Liver (tissue), 9 donors: Measurements from ENCODE around the gene ARGFX. TPM values are rescaled to one million over a fixed set of nuclear protein-coding genes. Genes with fewer than 3 reads are reported as not detected.

Experiments used
- DNase-seq: peaks from one replicate; pipeline ENCODE4 v3.0.0-alpha.2; 2017; ENCODE audit warnings: low spot score
- H3K27ac ChIP-seq, 2 donors: one replicate each; pipeline ENCODE4 v1.7.0; 2013; ENCODE audit warnings: inconsistent platforms in 2 of 2, low read length in 2 of 2, control low read depth in 1 of 2, low read depth in 1 of 2, mild to moderate bottlenecking in 1 of 2
- H3K27me3 ChIP-seq, 4 donors: one replicate each; pipeline versions ENCODE4 v1.6.1 to v1.7.0; 2013; ENCODE audit warnings: low read length in 3 of 4, inconsistent platforms in 1 of 4, mild to moderate bottlenecking in 1 of 4, moderate library complexity in 1 of 4; ENCODE audit not compliant: control insufficient read depth in 4 of 4, insufficient read depth in 4 of 4
- H3K36me3 ChIP-seq, 4 donors: one replicate each; pipeline versions ENCODE4 v1.6.1 to v1.7.0; 2013; ENCODE audit warnings: low read length in 3 of 4, mild to moderate bottlenecking in 3 of 4, low read depth in 1 of 4, moderate library complexity in 1 of 4; ENCODE audit not compliant: control insufficient read depth in 4 of 4, insufficient read depth in 3 of 4
- H3K4me1 ChIP-seq, 4 donors: one replicate each; pipeline versions ENCODE4 v1.6.1 to v1.7.0; 2013; ENCODE audit warnings: low read length in 3 of 4, mild to moderate bottlenecking in 3 of 4, moderate library complexity in 1 of 4; ENCODE audit not compliant: control insufficient read depth in 4 of 4, insufficient read depth in 4 of 4
- H3K4me3 ChIP-seq, 3 donors: one replicate each; pipeline versions ENCODE4 v1.6.1 to v1.7.0; 2013; ENCODE audit warnings: low read length in 3 of 3, control low read depth in 1 of 3, low read depth in 1 of 3, mild to moderate bottlenecking in 1 of 3
- H3K9ac ChIP-seq, 2 donors: one replicate each; pipeline ENCODE4 v1.7.0; 2013; ENCODE audit warnings: low read length in 2 of 2, mild to moderate bottlenecking in 2 of 2, moderate library complexity in 2 of 2, control low read depth in 1 of 2, low read depth in 1 of 2
- H3K9me3 ChIP-seq, 4 donors: one replicate each; pipeline versions ENCODE4 v1.6.1 to v1.7.0; 2013; ENCODE audit warnings: low read length in 3 of 4; ENCODE audit not compliant: control insufficient read depth in 4 of 4
- ATF3 ChIP-seq: IDR thresholded peaks from 2 replicates; pipeline ENCODE4 v1.6.1; 2016; ENCODE audit warnings: antibody characterized with exemption
- CTCF ChIP-seq: fragments of 150-350 bp; IDR thresholded peaks from 2 replicates; pipeline ENCODE4 v1.5.1; 2017; ENCODE audit warnings: improper control_type of control experiment, low read depth, low read length; ENCODE audit not compliant: missing input control
- EGR1 ChIP-seq, 2 donors: IDR thresholded peaks; 2 replicates each; pipeline ENCODE4 v1.6.1; 2016 to 2018; ENCODE audit warnings: antibody characterized with exemption in 2 of 2, low read depth in 2 of 2
- FOXA2 ChIP-seq: IDR thresholded peaks from 2 replicates; pipeline ENCODE4 v1.6.1; 2016; ENCODE audit warnings: antibody characterized with exemption
- GABPA ChIP-seq, 2 donors: IDR thresholded peaks in 1 of 2; conservative IDR thresholded peaks in 1 of 2; 2 replicates each; pipeline ENCODE4 v1.6.1; 2016; ENCODE audit warnings: antibody characterized with exemption in 2 of 2, mild to moderate bottlenecking in 1 of 2, moderate library complexity in 1 of 2
- HNF4G ChIP-seq: IDR thresholded peaks from 2 replicates; pipeline ENCODE4 v1.6.1; 2016; ENCODE audit warnings: antibody characterized with exemption
- NR2F2 ChIP-seq: IDR thresholded peaks from 2 replicates; pipeline ENCODE4 v1.6.1; 2016; ENCODE audit warnings: antibody characterized with exemption
- RAD21 ChIP-seq, 2 donors: IDR thresholded peaks; 2 replicates each; pipeline ENCODE4 v1.6.1; 2016; ENCODE audit warnings: antibody characterized with exemption in 2 of 2, mild to moderate bottlenecking in 2 of 2
- REST ChIP-seq: IDR thresholded peaks from 2 replicates; pipeline ENCODE4 v1.6.1; 2016; ENCODE audit warnings: antibody characterized with exemption, mild to moderate bottlenecking
- RXRA ChIP-seq, 2 donors: IDR thresholded peaks; 2 replicates each; pipeline ENCODE4 v1.6.1; 2017 to 2018; ENCODE audit warnings: antibody characterized with exemption in 2 of 2, mild to moderate bottlenecking in 1 of 2
- SP1 ChIP-seq: IDR thresholded peaks from 2 replicates; pipeline ENCODE4 v1.6.1; 2018; ENCODE audit warnings: antibody characterized with exemption, mild to moderate bottlenecking
- TAF1 ChIP-seq: conservative IDR thresholded peaks from 2 replicates; pipeline ENCODE4 v1.6.1; 2016; ENCODE audit warnings: antibody characterized with exemption, mild to moderate bottlenecking
- YY1 ChIP-seq: IDR thresholded peaks from 2 replicates; pipeline ENCODE4 v1.6.1; 2016; ENCODE audit warnings: antibody characterized with exemption, mild to moderate bottlenecking
- ZBTB33 ChIP-seq: IDR thresholded peaks from 2 replicates; pipeline ENCODE4 v1.6.1; 2016; ENCODE audit warnings: antibody characterized with exemption
- WGBS: extraction: QIAGEN DNeasy Blood & Tissue Kit; methylation state at CpG from one replicate; pipeline ENCODE4 v1.1.7; 2013; 5-methylcytosine and 5-hydroxymethylcytosine counted together
- polyA plus RNA-seq, 2 donors: library from polyadenylated mRNA; stranded (reverse) in 1 of 2; unstranded in 1 of 2; fragments of 200-250 nt in 1 of 2; fragments of >200 nt in 1 of 2; fragmentation: Nextera tagmentation in 1 of 2; extraction: Ambion mirVana in 1 of 2; gene quantifications; one replicate each; pipeline versions ENCODE4 v1.2.1 to v1.2.3, GENCODE V29; 2013 to 2015
- total RNA-seq, 2 donors: library from RNA; depleted of rRNA; stranded (reverse); fragments of >200 nt; gene quantifications; one replicate each; pipeline ENCODE4 v1.2.3, GENCODE V29; 2014
- donor health status: healthy.
- donor health status: healthy.
- donor health status: healthy.
- donor health status: healthy.
- donor health status: healthy.

Gene ARGFX
- total and polyA plus RNA-seq, 4 donors = not detected

GRCh38 chr3:121562148-121562547, 5.6 kb upstream of the ARGFX start:
- H3K27ac ChIP-seq = no peak overlapping the region
- no peaks in the 10 kb centered on the region for H3K4me1 ChIP-seq
- H3K27me3 ChIP-seq = no peaks in the 10 kb centered on the region
- no peaks in the 10 kb centered on the region for H3K9me3 ChIP-seq
- no peak overlapping the region for H3K4me3 ChIP-seq
- no peaks in the 10 kb centered on the region for H3K36me3 ChIP-seq
- no peak overlapping the region for H3K9ac ChIP-seq
- TF ChIP-seq NR2F2 (no peak), YY1 (no peak), CTCF (no peak), FOXA2 (no peak), ATF3 (no peak), HNF4G (no peak), RAD21 (IDR thresholded peaks at IDR 0.05) (no peak), EGR1 (IDR thresholded peaks at IDR 0.05; ENCODE audit: low read depth in 2 of 2) (no peak), RXRA (IDR thresholded peaks at IDR 0.05) (no peak), ZBTB33 (no peak), GABPA (IDR thresholded peaks at IDR 0.05 in 1 of 2, conservative IDR thresholded peaks at IDR 0.05 in 1 of 2) (no peak), REST (no peak)
- no peak for DNase-seq

GRCh38 chr3:121566773-121567172, 976 bp upstream of the ARGFX start:
- WGBS = 93% methylated on average over 9 of the region's 9 CpGs
- DNase-seq = no peak
- Histone ChIP-seq H3K4me1 (no peaks in the 10 kb centered on the region), H3K27ac (no peak overlapping the region), H3K36me3 (no peaks in the 10 kb centered on the region), H3K9me3 (no peaks in the 10 kb centered on the region), H3K9ac (no peak overlapping the region), H3K27me3 (no peaks in the 10 kb centered on the region), H3K4me3 (no peak overlapping the region)
- TF ChIP-seq YY1 (no peak), FOXA2 (no peak), TAF1 (no peak), SP1 (no peak)
